ENCODE results near the gene LARP4B.

The LARP4B gene

GRCh38 chr10:809671-810350, 121.7 kb downstream of the LARP4B start:
- H3K4me1 Mint-ChIP-seq (ENCODE audit: low read depth in 2 of 2) = peaks cover 6% of the 10 kb centered on the region in 2 donors
- no peak overlapping the region for H3K4me3 Mint-ChIP-seq
- no peak overlapping the region for H3K27ac Mint-ChIP-seq
- no peak for DNase-seq
- ATAC-seq (replicated peaks) = no peak
- no peaks in the 10 kb centered on the region for H3K27me3 Mint-ChIP-seq
- H3K36me3 Mint-ChIP-seq (ENCODE audit: insufficient read depth) = peaks cover 52% of the 10 kb centered on the region
- H3K9me3 Mint-ChIP-seq = no peaks in the 10 kb centered on the region

- Mint-ChIP-seq H3K4me1 (ENCODE audit: low read depth in 2 of 2) (peaks cover 8 to 12% of the 10 kb centered on the region in 2 donors), H3K9me3 (no peaks in the 10 kb centered on the region), H3K36me3 (ENCODE audit: insufficient read depth) (peaks cover 42% of the 10 kb centered on the region), H3K27me3 (no peaks in the 10 kb centered on the region), H3K27ac (no peak overlapping the region), H3K4me3 (no peak overlapping the region)
- no peak for ATAC-seq (replicated peaks)
- no peak for DNase-seq
Measured at GRCh38 chr10:807958-808353, 123.5 kb downstream of the LARP4B start.

- H3K27ac Mint-ChIP-seq = no peak overlapping the region
- H3K36me3 Mint-ChIP-seq (ENCODE audit: insufficient read depth) = peaks cover 36% of the 10 kb centered on the region
Measured at GRCh38 chr10:807163-807957, 124.1 kb downstream of the LARP4B start.

GRCh38 chr10:806451-807162, 124.9 kb downstream of the LARP4B start:
- peaks cover 8 to 12% of the 10 kb centered on the region in 2 donors for H3K4me1 Mint-ChIP-seq (ENCODE audit: low read depth in 2 of 2)
- H3K4me3 Mint-ChIP-seq = no peak overlapping the region
- H3K27me3 Mint-ChIP-seq = no peaks in the 10 kb centered on the region
- H3K9me3 Mint-ChIP-seq = no peaks in the 10 kb centered on the region
- DNase-seq (no peak), ATAC-seq (replicated peaks) (no peak)
- H3K36me3 Mint-ChIP-seq (ENCODE audit: insufficient read depth) = peaks cover 29% of the 10 kb centered on the region
- peak overlapping the region in 1 of 2 donors; percentile 62 for H3K27ac Mint-ChIP-seq

More at GRCh38 chr10:807163-807957, 124.1 kb downstream of the LARP4B start:
- DNase-seq (no peak), ATAC-seq (replicated peaks) (no peak)
- no peak overlapping the region for H3K4me3 Mint-ChIP-seq
- no peaks in the 10 kb centered on the region for H3K9me3 Mint-ChIP-seq
- H3K4me1 Mint-ChIP-seq (ENCODE audit: low read depth in 2 of 2) = peaks cover 8 to 12% of the 10 kb centered on the region in 2 donors
- no peaks in the 10 kb centered on the region for H3K27me3 Mint-ChIP-seq

- DNase-seq (no peak), ATAC-seq (replicated peaks) (no peak)
- H3K36me3 Mint-ChIP-seq (ENCODE audit: insufficient read depth) = peaks cover 21% of the 10 kb centered on the region
- no peaks in the 10 kb centered on the region for H3K27me3 Mint-ChIP-seq
- H3K4me3 Mint-ChIP-seq = no peak overlapping the region
- H3K4me1 Mint-ChIP-seq (ENCODE audit: low read depth in 2 of 2) = peaks cover 8 to 12% of the 10 kb centered on the region in 2 donors
- H3K9me3 Mint-ChIP-seq = no peaks in the 10 kb centered on the region
- H3K27ac Mint-ChIP-seq = peak overlapping the region in 1 of 2 donors; percentile 62
Measured at GRCh38 chr10:805620-806305, 125.7 kb downstream of the LARP4B start.

- DNase-seq (no peak), ATAC-seq (replicated peaks) (no peak)
- Mint-ChIP-seq H3K27ac (peak overlapping the region; percentile 57 to 82), H3K4me1 (ENCODE audit: low read depth in 2 of 2) (peaks cover 8 to 12% of the 10 kb centered on the region in 2 donors), H3K9me3 (peaks cover 0 to 2% of the 10 kb centered on the region in 2 donors), H3K4me3 (peak overlapping the region in 1 of 2 donors; percentile 33), H3K27me3 (no peaks in the 10 kb centered on the region), H3K36me3 (ENCODE audit: insufficient read depth) (peaks cover 17% of the 10 kb centered on the region)
Measured at GRCh38 chr10:804787-805619, 126.5 kb downstream of the LARP4B start.

- Mint-ChIP-seq H3K27ac (peak overlapping the region; percentile 57 to 82), H3K27me3 (no peaks in the 10 kb centered on the region), H3K36me3 (ENCODE audit: insufficient read depth) (peaks cover 10% of the 10 kb centered on the region), H3K4me1 (ENCODE audit: low read depth in 2 of 2) (peaks cover 8 to 12% of the 10 kb centered on the region in 2 donors), H3K9me3 (peaks cover 2 to 3% of the 10 kb centered on the region in 2 donors), H3K4me3 (peak overlapping the region in 1 of 2 donors; percentile 33)
- DNase-seq (peak in 1 of 3 experiments; percentile 4), ATAC-seq (replicated peaks) (peak; percentile 56)
Measured at GRCh38 chr10:804191-804781, 127.2 kb downstream of the LARP4B start.

GRCh38 chr10:803041-803741, 128.3 kb downstream of the LARP4B start:
- H3K4me1 Mint-ChIP-seq (ENCODE audit: low read depth in 2 of 2) = peaks cover 8 to 12% of the 10 kb centered on the region in 2 donors
- no peak overlapping the region for H3K27ac Mint-ChIP-seq
- H3K9me3 Mint-ChIP-seq = peaks cover 2 to 14% of the 10 kb centered on the region in 2 donors
- no peaks in the 10 kb centered on the region for H3K27me3 Mint-ChIP-seq
- ATAC-seq (replicated peaks) (no peak), DNase-seq (no peak)
- no peaks in the 10 kb centered on the region for H3K36me3 Mint-ChIP-seq (ENCODE audit: insufficient read depth)
- no peak overlapping the region for H3K4me3 Mint-ChIP-seq

GRCh38 chr10:802506-802905, 129.0 kb downstream of the LARP4B start:
- H3K27me3 Mint-ChIP-seq = no peaks in the 10 kb centered on the region
- peaks cover 2 to 14% of the 10 kb centered on the region in 2 donors for H3K9me3 Mint-ChIP-seq
- no peaks in the 10 kb centered on the region for H3K36me3 Mint-ChIP-seq (ENCODE audit: insufficient read depth)
- no peak overlapping the region for H3K27ac Mint-ChIP-seq
- no peak overlapping the region for H3K4me3 Mint-ChIP-seq
- peaks cover 8 to 12% of the 10 kb centered on the region in 2 donors for H3K4me1 Mint-ChIP-seq (ENCODE audit: low read depth in 2 of 2)
- no peak for DNase-seq
- ATAC-seq (replicated peaks) = no peak

GRCh38 chr10:797179-797578, 134.3 kb downstream of the LARP4B start:
- no peak for ATAC-seq (replicated peaks)
- Mint-ChIP-seq H3K36me3 (ENCODE audit: insufficient read depth) (no peaks in the 10 kb centered on the region), H3K27ac (no peak overlapping the region), H3K4me1 (ENCODE audit: low read depth in 2 of 2) (no peaks in the 10 kb centered on the region), H3K27me3 (no peaks in the 10 kb centered on the region), H3K9me3 (peaks cover 9 to 14% of the 10 kb centered on the region in 2 donors), H3K4me3 (no peak overlapping the region)
- no peak for DNase-seq

GRCh38 chr10:796233-796632, 135.3 kb downstream of the LARP4B start:
- H3K27me3 Mint-ChIP-seq = no peaks in the 10 kb centered on the region
- no peak overlapping the region for H3K27ac Mint-ChIP-seq
- H3K4me1 Mint-ChIP-seq (ENCODE audit: low read depth in 2 of 2) = no peaks in the 10 kb centered on the region
- no peak for DNase-seq
- no peaks in the 10 kb centered on the region for H3K36me3 Mint-ChIP-seq (ENCODE audit: insufficient read depth)
- H3K4me3 Mint-ChIP-seq = no peak overlapping the region
- ATAC-seq (replicated peaks) = no peak
- H3K9me3 Mint-ChIP-seq = peaks cover 9 to 14% of the 10 kb centered on the region in 2 donors
